SK-N-SH treated with all-trans-retinoic acid at 6 μM for 48 hours (cell line): ENCODE measurements around the gene PLCB4.

Experiments
- ATAC-seq: fragments of 200-7000 bp; cut with Tn5 transposase; 3 replicates; pipeline ENCODE4 v1.9.1; 2020; ENCODE audit warnings: mild to moderate bottlenecking, moderate library complexity
- ARNTL ChIP-seq: fragments of 450-650 bp; formaldehyde crosslinking; IDR thresholded peaks from 2 replicates; pipeline ENCODE4 v1.5.0; 2020; ENCODE audit warnings: low read depth, mild to moderate bottlenecking, moderate library complexity, borderline replicate concordance
- CREB5 ChIP-seq: fragments of 250-450 bp; sonication (Bioruptor Pico); IDR thresholded peaks from 2 replicates; pipeline ENCODE4 v1.5.1; 2020; ENCODE audit warnings: low read depth, mild to moderate bottlenecking, moderate library complexity
- ESRRG ChIP-seq: fragments of 250-450 bp; sonication (Bioruptor Pico); IDR thresholded peaks from 2 replicates; pipeline ENCODE4 v1.6.1; 2021; ENCODE audit warnings: mild to moderate bottlenecking
- GLIS3 ChIP-seq: fragments of 250-450 bp; sonication (Bioruptor Pico); IDR thresholded peaks from 2 replicates; pipeline ENCODE4 v1.5.0; 2020; ENCODE audit warnings: mild to moderate bottlenecking, moderate library complexity
- ISL1 ChIP-seq: fragments of 250-450 bp; sonication (Bioruptor Pico); IDR thresholded peaks from 2 replicates; pipeline ENCODE4 v2.1.2; 2022; ENCODE audit warnings: mild to moderate bottlenecking, moderate library complexity
- OSR1 ChIP-seq: fragments of 250-450 bp; sonication (Bioruptor Pico); IDR thresholded peaks from 2 replicates; pipeline ENCODE4 v1.8.0; 2022; ENCODE audit warnings: moderate library complexity, mild to moderate bottlenecking, inconsistent platforms
- POU6F1 ChIP-seq: fragments of 250-450 bp; sonication (Bioruptor Pico); IDR thresholded peaks from 2 replicates; pipeline ENCODE4 v1.8.0; 2021; ENCODE audit warnings: low read depth, mild to moderate bottlenecking, moderate library complexity, borderline replicate concordance
- PPARA ChIP-seq: fragments of 250-450 bp; sonication (Bioruptor Pico); IDR thresholded peaks from 2 replicates; pipeline ENCODE4 v1.5.0; 2020; ENCODE audit warnings: mild to moderate bottlenecking, borderline replicate concordance
- RARB ChIP-seq: fragments of 250-450 bp; sonication (Bioruptor Pico); IDR thresholded peaks from 2 replicates; pipeline ENCODE4 v1.8.0; 2021; ENCODE audit warnings: mild to moderate bottlenecking, moderate library complexity
- SNAI2 ChIP-seq: fragments of 250-450 bp; sonication (Bioruptor Pico); IDR thresholded peaks from 2 replicates; pipeline ENCODE4 v1.5.0; 2020; ENCODE audit warnings: mild to moderate bottlenecking, moderate library complexity
- TCF4 ChIP-seq: fragments of 250-450 bp; sonication (Bioruptor Pico); IDR thresholded peaks from 2 replicates; pipeline ENCODE4 v1.8.0; 2021; ENCODE audit warnings: mild to moderate bottlenecking, moderate library complexity, borderline replicate concordance
- TOX ChIP-seq: fragments of 250-450 bp; sonication (Bioruptor Pico); IDR thresholded peaks from 2 replicates; pipeline ENCODE4 v1.8.0; 2021; ENCODE audit warnings: mild to moderate bottlenecking, moderate library complexity, borderline replicate concordance
- ZC3H10 ChIP-seq: fragments of 250-450 bp; sonication (Bioruptor Pico); IDR thresholded peaks from 2 replicates; pipeline ENCODE4 v1.5.1; 2021; ENCODE audit warnings: mild to moderate bottlenecking, moderate library complexity
- ZFP3 ChIP-seq: fragments of 250-450 bp; sonication (Bioruptor Pico); IDR thresholded peaks from 2 replicates; pipeline ENCODE4 v1.5.0; 2020; ENCODE audit warnings: mild to moderate bottlenecking, moderate library complexity
- ZFP30 ChIP-seq: fragments of 450-650 bp; formaldehyde crosslinking; IDR thresholded peaks from 2 replicates; pipeline ENCODE4 v1.5.0; 2022; ENCODE audit warnings: mild to moderate bottlenecking, moderate library complexity
- ZNF70 ChIP-seq: fragments of 450-650 bp; formaldehyde crosslinking; IDR thresholded peaks from 2 replicates; pipeline ENCODE4 v1.5.0; 2020; ENCODE audit warnings: mild to moderate bottlenecking, moderate library complexity
- TF ChIP-seq, protein P1 (sequence below): fragments of 250-450 bp; sonication (Bioruptor Pico); IDR thresholded peaks from 2 replicates; pipeline ENCODE4 v1.8.0; 2020; ENCODE audit warnings: mild to moderate bottlenecking, moderate library complexity, borderline replicate concordance
- TF ChIP-seq, protein P2 (sequence below): fragments of 250-450 bp; sonication (Bioruptor Pico); IDR thresholded peaks from 2 replicates; pipeline ENCODE4 v1.5.1; 2021; ENCODE audit warnings: mild to moderate bottlenecking, moderate library complexity

The PLCB4 gene

GRCh38 chr20:9142809-9143208 lies 73.9 kb downstream of the PLCB4 start (continued):
- TF ChIP-seq CREB5 = no peak
- TF ChIP-seq, all 23 proteins: peak for 0

DNA sequence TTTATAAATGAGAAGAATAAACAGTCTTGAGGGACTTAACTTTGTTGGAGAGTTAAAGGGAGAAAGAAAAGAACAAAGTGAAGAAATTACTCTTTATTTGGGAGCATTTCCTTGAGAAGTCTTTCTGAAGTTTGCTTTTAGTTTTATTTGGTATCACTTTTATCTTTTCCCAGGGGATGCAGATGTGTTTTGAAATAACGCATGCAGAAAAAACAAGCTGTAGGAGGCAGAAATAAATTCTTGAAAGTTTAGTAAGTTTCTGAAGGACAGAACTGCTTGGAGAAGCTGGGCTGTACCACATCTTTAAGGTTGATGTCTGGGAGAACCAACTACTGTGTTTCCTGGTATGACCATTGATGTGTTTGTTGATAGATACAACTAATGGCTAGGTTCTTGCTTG lies 75.0 kb downstream of the PLCB4 start:
- TF ChIP-seq, protein P1, sequence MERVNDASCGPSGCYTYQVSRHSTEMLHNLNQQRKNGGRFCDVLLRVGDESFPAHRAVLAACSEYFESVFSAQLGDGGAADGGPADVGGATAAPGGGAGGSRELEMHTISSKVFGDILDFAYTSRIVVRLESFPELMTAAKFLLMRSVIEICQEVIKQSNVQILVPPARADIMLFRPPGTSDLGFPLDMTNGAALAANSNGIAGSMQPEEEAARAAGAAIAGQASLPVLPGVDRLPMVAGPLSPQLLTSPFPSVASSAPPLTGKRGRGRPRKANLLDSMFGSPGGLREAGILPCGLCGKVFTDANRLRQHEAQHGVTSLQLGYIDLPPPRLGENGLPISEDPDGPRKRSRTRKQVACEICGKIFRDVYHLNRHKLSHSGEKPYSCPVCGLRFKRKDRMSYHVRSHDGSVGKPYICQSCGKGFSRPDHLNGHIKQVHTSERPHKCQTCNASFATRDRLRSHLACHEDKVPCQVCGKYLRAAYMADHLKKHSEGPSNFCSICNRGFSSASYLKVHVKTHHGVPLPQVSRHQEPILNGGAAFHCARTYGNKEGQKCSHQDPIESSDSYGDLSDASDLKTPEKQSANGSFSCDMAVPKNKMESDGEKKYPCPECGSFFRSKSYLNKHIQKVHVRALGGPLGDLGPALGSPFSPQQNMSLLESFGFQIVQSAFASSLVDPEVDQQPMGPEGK (CRISPR knock-in tag) = no peak
- TF ChIP-seq POU6F1 (CRISPR knock-in tag) = no peak
- no peak for TF ChIP-seq TOX (CRISPR knock-in tag)
- TF ChIP-seq CREB5 = no peak
- no peak for TF ChIP-seq TCF4
- no peak for TF ChIP-seq ESRRG (CRISPR knock-in tag)
- TF ChIP-seq PPARA (CRISPR knock-in tag) = no peak
- no peak for TF ChIP-seq ARNTL (CRISPR knock-in tag)
- TF ChIP-seq ISL1 = no peak
- TF ChIP-seq ZFP3 (CRISPR knock-in tag) = no peak
- no peak for ATAC-seq

GRCh38 chr20:9144643-9145042 lies 75.8 kb downstream of the PLCB4 start:
- no peak for ATAC-seq
- TF ChIP-seq POU6F1 (CRISPR knock-in tag) (no peak), ARNTL (CRISPR knock-in tag) (no peak), RARB (CRISPR knock-in tag) (no peak), OSR1 (CRISPR knock-in tag) (no peak), ZC3H10 (CRISPR knock-in tag) (no peak), ZFP30 (CRISPR knock-in tag) (no peak), GLIS3 (CRISPR knock-in tag) (no peak), ZNF70 (CRISPR knock-in tag) (no peak), PPARA (CRISPR knock-in tag) (no peak), ZFP3 (CRISPR knock-in tag) (no peak), ESRRG (CRISPR knock-in tag) (no peak)
- TF ChIP-seq, protein P2, sequence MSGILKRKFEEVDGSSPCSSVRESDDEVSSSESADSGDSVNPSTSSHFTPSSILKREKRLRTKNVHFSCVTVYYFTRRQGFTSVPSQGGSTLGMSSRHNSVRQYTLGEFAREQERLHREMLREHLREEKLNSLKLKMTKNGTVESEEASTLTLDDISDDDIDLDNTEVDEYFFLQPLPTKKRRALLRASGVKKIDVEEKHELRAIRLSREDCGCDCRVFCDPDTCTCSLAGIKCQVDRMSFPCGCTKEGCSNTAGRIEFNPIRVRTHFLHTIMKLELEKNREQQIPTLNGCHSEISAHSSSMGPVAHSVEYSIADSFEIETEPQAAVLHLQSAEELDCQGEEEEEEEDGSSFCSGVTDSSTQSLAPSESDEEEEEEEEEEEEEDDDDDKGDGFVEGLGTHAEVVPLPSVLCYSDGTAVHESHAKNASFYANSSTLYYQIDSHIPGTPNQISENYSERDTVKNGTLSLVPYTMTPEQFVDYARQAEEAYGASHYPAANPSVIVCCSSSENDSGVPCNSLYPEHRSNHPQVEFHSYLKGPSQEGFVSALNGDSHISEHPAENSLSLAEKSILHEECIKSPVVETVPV (CRISPR knock-in tag) = no peak

- TF ChIP-seq TOX (CRISPR knock-in tag) = no peak
- no peak for TF ChIP-seq ESRRG (CRISPR knock-in tag)
- TF ChIP-seq TCF4 = no peak
- TF ChIP-seq RARB (CRISPR knock-in tag) = no peak
- no peak for TF ChIP-seq ARNTL (CRISPR knock-in tag)
- TF ChIP-seq, protein P1 (CRISPR knock-in tag) = no peak
- no peak for TF ChIP-seq CREB5
- no peak for TF ChIP-seq ZNF70 (CRISPR knock-in tag)
- no peak for TF ChIP-seq ZFP3 (CRISPR knock-in tag)
- TF ChIP-seq SNAI2 = no peak
- TF ChIP-seq PPARA (CRISPR knock-in tag) = no peak
- ATAC-seq = no peak
These were observed 76.3 kb downstream of the PLCB4 start for GRCh38 chr20:9145142-9145541.
